Rectal smooth muscle tissue (tissue), 1 donor: ENCODE results near the gene COX20.

ENCODE experiments used
- H3K27ac ChIP-seq: one replicate; pipeline ENCODE4 v1.7.0; 2013; ENCODE audit warnings: low read depth, low read length, inconsistent platforms
- H3K27me3 ChIP-seq: one replicate; pipeline ENCODE4 v1.7.0; 2013; ENCODE audit warnings: low read length; ENCODE audit not compliant: control insufficient read depth, insufficient read depth
- H3K36me3 ChIP-seq: one replicate; pipeline ENCODE4 v1.7.0; 2013; ENCODE audit warnings: low read length; ENCODE audit not compliant: control insufficient read depth, insufficient read depth
- H3K4me1 ChIP-seq: one replicate; pipeline ENCODE4 v1.7.0; 2013; ENCODE audit warnings: low read length; ENCODE audit not compliant: control insufficient read depth, insufficient read depth
- H3K4me3 ChIP-seq: one replicate; pipeline ENCODE4 v1.7.0; 2013; ENCODE audit warnings: low read length
- H3K9ac ChIP-seq: one replicate; pipeline ENCODE4 v1.7.0; 2013; ENCODE audit warnings: low read length

The COX20 gene

DNA sequence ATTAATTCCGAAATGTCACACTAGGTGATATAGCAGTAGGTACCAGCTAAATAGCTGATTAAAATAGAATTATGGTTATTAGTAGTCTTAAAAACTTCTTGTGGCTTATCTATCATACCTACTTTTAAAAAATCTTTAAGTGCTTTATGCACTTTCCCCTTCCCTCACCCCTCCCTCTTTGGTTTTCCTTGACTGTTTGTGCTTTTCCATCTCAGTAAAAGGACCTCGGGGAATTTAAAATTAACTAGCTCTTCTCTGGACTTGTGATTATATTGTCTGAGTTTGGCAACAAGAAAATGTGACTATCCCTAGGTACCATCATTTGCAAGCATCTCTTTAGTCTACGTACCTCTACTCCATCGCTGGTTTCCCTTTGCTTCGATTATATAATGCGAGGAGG is 11.2 kb downstream of the COX20 start:
- H3K27ac ChIP-seq, result no peak overlapping the region
- H3K9ac ChIP-seq, result no peak overlapping the region
- peaks cover 18% of the 10 kb centered on the region for H3K36me3 ChIP-seq
- H3K4me3 ChIP-seq, result no peak overlapping the region
- H3K4me1 ChIP-seq, result peaks cover 3% of the 10 kb centered on the region
- H3K27me3 ChIP-seq, result no peaks in the 10 kb centered on the region

DNA sequence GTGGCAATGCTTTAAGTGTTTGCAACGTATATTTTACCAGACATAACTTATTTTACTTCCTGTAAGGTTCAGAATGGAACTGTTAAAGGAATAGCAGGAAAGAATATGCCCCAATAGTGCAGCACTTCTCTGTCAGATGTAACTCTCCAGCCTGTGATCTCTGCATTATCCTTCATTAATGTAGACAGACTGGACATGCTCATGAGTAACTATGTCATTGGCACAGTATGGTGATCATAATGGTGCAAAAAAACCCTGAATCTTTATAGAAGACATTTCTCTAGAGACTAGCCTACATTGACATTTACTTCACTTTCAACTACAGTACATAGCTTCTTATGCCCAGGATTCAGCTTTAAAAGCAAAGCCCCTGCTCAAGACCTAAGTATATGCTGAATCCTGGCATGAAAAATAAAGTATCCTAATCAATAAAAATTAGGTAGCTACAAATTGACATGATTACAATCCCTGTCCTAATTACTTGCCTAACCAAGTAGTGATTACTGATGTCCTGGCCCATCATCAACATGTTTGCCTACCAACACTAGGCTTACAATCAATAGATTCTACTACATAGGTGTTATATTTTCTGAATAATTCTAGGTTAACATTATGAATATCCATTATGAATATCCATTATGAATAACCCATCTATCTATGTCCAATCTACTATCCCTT is 13.9 kb downstream of the COX20 start:
- Histone ChIP-seq H3K36me3 (peaks cover 20% of the 10 kb centered on the region), H3K27me3 (no peaks in the 10 kb centered on the region), H3K27ac (no peak overlapping the region), H3K4me3 (no peak overlapping the region), H3K4me1 (no peaks in the 10 kb centered on the region), H3K9ac (no peak overlapping the region)

DNA sequence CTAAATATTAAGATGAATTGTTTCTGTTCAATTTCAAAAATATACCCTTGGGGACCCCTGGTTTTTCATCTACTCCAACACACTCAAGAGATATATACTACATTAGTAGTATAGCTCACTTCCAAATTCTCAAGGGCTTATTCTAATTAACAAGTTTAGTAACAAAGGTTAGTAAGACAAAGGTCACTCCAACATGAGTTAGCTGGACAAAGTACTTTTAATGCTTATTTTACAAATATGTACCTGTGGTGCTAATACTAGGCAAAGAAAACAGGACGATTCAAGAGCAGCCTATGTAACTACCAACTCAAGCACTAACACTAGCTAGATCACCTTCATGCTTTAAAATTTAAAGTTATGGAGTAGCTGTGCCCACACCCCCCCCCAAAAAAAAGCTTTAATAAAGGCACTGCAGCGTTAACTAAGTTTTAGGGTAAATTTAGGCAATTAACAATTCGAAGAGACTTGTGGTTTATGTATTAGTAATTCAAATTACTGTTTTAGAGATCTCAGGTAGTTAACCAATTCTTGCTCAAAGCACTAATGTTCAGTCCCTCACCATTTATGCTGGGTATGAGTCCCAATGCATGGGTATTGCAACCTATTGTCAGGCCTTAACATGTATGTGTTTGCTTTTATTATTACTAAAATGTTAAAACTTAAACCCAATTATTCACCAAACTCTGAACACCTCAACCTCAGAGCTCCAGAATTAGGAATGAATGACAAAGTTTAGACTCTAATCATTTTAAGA is 14.8 kb downstream of the COX20 start:
- Histone ChIP-seq H3K9ac (no peak overlapping the region), H3K4me1 (peaks cover 3% of the 10 kb centered on the region), H3K27ac (no peak overlapping the region), H3K27me3 (no peaks in the 10 kb centered on the region), H3K36me3 (peaks cover 24% of the 10 kb centered on the region), H3K4me3 (no peak overlapping the region)

DNA sequence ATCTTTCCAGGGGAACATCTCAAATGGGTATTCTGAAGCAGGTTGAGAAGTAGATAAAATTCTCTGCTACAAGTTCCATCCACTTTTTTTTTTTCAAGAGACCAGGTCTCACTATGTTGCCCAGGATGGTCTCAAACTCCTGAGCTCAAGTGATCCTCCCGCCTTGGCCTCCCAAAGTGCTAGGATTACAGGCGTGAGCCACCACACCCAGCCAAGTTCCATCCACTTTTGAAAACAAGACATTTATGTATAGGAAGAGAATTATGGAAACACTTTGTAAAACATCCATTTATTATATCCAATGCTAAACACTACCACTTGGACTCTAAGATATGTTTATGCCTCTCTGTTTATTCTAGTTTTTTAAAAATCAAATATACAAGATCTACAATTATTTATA is 15.4 kb downstream of the COX20 start:
- Histone ChIP-seq H3K4me3 (no peak overlapping the region), H3K27me3 (no peaks in the 10 kb centered on the region), H3K36me3 (peaks cover 26% of the 10 kb centered on the region), H3K4me1 (peaks cover 4% of the 10 kb centered on the region), H3K9ac (no peak overlapping the region), H3K27ac (no peak overlapping the region)

DNA sequence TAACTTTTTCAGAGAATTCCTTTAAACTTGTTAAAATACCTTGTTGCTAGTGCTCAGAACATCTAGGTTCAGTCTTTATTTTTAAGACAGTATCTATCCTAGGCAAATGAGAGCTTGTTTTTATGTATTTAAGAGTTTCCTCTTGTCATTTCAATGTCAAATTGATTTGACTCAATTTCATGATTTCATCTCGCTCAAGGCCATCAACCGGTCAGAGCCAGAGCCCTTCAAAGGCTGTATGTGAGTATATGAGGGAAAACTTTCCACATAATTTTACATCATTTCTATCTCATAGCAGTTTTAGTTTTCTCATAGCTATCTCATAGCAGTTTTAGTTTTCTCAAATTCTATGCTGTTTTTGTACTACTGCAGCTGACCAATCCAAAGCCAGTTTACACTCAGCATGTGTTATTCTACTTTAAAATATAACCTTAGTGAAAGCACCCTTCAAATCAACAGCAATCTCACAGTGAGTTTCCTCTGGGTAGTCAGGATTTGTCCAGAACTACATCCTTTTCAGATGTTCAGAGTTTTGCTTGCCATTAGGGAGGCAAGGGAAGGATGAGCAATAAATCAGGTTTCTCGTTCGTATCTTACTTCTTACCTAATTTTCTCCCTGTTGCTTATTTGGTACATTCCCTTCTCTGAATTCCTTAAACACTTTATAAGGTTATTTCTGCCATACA is 16.2 kb downstream of the COX20 start:
- Histone ChIP-seq H3K9ac (no peak overlapping the region), H3K27me3 (no peaks in the 10 kb centered on the region), H3K27ac (no peak overlapping the region), H3K4me3 (no peak overlapping the region), H3K36me3 (peaks cover 27% of the 10 kb centered on the region), H3K4me1 (peaks cover 4% of the 10 kb centered on the region)

DNA sequence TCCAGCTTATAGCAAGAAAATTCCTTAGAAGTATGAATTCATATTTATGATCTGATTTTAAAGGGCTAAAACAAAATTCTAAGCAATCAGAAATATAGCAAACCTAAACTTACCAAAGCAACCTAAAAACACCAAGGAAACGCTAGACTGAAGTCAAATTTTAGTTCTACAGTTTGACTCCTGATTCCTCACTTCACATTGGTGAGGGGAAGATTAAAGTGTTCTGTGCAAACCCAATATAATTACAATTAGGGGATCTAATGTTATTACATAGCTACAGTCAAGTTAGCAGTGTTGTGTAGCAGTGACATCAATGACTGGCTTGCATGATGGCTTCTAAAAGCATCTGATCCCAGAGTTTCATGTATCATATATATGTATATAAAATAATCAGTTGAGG is 17.2 kb downstream of the COX20 start:
- Histone ChIP-seq H3K4me1 (peaks cover 4% of the 10 kb centered on the region), H3K36me3 (peaks cover 37% of the 10 kb centered on the region), H3K9ac (no peak overlapping the region), H3K27me3 (no peaks in the 10 kb centered on the region), H3K4me3 (no peak overlapping the region), H3K27ac (no peak overlapping the region)

DNA sequence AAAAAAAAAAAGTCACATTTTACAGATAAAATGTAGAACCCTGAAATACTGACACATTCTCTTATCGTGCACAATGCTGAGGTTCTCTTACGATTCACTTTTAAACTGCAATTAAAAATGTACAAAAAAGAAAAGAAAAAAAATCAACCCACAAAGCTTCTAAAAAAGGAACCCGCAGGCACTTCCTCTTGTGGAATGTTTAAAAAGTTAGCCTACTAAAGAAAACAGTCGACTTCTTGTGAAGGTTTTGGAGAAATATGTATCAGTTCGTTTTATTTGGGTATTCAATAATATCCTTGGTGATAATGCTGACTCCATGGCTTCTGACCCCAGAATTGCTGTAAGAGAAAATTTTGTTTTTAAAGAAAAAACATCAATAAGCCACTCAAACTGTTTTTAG is 18.7 kb downstream of the COX20 start:
- Histone ChIP-seq H3K4me1 (peaks cover 6% of the 10 kb centered on the region), H3K27ac (no peak overlapping the region), H3K9ac (no peak overlapping the region), H3K27me3 (no peaks in the 10 kb centered on the region), H3K36me3 (peaks cover 46% of the 10 kb centered on the region), H3K4me3 (no peak overlapping the region)

DNA sequence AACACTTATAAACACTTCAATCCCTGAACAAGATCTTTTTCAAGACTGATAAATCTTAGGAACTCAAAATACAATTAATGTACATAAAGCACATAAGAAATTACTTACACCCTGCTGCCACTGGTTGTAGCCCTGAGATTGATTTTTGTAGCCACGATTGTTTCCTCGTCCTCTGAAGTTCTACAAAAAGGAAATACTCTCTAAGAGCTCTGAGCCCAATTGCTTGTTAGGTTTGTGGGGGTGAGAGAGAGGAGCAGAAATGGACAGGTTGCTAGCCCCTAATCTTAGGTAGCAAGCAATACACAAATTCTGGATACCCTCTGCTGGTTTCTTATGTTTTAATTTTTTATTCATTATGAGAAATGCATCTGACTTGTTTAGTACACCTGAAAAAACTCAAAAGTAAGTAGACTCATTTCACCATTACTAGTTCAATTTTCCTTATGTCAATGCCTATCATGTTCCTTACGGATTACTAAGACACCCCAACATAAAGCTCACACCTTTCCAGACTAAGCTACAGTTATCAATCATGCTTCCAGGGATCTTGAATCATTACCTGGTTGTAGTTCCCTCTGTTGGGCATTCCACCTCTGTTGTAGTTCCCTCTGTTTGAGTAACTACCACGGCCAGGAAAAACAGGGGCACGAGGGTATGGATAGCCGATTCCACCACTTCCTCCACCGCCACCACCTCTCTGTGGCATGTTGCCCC is 19.6 kb downstream of the COX20 start:
- Histone ChIP-seq H3K4me1 (peaks cover 9% of the 10 kb centered on the region), H3K4me3 (no peak overlapping the region), H3K27me3 (no peaks in the 10 kb centered on the region), H3K36me3 (peaks cover 52% of the 10 kb centered on the region), H3K27ac (no peak overlapping the region), H3K9ac (no peak overlapping the region)

DNA sequence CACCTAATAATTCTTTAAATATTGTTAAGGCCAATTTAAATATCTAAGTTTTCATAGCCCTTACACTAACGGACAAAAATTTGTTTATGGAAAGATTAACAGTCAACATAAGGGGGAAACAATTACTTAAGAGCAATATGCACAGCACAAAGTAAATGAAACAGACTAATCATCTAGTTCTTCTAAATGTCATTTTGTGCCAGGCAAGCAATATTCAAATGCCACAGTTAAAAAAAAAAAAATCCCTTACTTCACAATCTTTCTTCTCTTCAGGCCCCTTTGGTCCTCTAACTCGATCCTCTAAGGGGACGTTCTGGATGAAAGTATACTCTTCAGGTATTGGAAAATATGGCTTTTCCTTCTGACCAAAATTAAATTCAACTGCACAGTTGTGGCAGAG is 22.3 kb downstream of the COX20 start:
- Histone ChIP-seq H3K4me3 (no peak overlapping the region), H3K36me3 (peaks cover 52% of the 10 kb centered on the region), H3K4me1 (peaks cover 23% of the 10 kb centered on the region), H3K27me3 (no peaks in the 10 kb centered on the region), H3K27ac (no peak overlapping the region), H3K9ac (no peak overlapping the region)

DNA sequence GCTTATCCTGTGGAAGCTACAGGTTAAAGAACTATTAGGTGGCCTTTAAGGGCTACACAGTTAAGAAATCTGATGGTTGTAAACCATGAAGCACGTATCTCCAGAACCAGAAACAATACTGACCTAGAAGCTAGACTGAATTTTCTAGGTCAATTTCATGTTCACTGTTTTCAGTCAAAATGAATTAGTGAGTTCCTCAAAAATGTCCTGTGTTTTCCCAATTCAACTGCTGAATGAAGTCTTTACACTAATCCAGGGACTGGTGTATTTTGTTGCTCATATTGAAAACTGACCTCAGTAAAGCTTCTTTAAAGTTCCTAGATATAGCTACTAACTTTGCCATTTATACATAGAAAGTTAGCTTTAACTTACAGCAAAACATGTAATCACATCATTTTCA is 22.9 kb downstream of the COX20 start:
- H3K27me3 ChIP-seq, result no peaks in the 10 kb centered on the region
- H3K4me3 ChIP-seq, result no peak overlapping the region
- no peak overlapping the region for H3K9ac ChIP-seq
- H3K4me1 ChIP-seq, result peaks cover 23% of the 10 kb centered on the region
- no peak overlapping the region for H3K27ac ChIP-seq
- H3K36me3 ChIP-seq, result peaks cover 50% of the 10 kb centered on the region

DNA sequence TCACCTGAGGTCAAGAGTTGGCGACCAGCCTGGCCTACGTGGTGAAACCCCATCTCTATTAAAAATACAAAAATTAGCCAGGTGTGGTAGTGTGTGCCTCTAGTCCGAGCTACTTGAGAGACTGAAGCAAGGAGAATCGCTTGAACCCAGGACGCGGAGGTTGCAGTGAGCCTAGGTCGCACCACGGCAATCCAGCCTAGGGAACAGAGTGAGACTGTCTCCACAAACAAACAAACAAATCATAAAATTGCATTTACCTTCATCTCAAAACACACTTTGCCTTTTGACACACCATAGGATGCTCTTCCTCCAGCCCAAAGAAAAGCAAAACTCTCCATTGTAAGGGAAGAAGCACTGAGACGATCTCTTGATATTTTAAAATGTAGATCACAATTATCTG is 24.6 kb downstream of the COX20 start:
- Histone ChIP-seq H3K27me3 (no peaks in the 10 kb centered on the region), H3K36me3 (peaks cover 47% of the 10 kb centered on the region), H3K9ac (no peak overlapping the region), H3K4me1 (peaks cover 22% of the 10 kb centered on the region), H3K4me3 (no peak overlapping the region), H3K27ac (no peak overlapping the region)

DNA sequence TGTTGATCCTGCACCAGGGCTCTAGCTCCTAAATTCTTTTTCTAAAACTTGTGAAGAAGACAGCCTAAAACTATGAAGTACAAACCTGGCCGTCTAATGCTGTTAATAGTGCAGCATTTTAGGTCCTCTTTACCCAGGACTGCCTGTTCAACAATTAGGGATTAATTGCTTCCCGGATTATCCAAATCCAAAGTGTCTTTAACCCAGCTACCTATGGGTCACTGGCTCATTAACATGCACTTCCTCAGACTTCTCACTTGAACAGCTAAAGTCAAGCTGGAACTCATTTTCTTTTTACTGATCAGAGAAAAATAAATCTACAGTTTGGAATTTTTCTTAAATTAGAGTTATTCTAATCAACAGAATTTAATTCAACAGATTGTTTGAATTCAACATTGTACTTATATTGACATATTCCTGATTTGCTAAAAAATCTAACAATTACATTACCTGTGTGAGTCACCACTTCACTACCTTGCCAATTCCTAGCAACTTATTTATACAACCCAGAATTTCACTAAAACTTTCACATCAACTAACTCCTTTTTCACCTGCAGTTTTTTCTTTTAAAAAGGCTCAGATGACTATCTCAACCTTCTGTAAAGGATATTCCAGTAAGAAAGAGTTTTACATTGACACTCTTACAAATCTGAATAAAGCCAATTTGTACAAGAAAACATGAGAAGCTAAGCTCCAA is 25.6 kb downstream of the COX20 start:
- peak overlapping the region; percentile 89 for H3K4me3 ChIP-seq
- H3K36me3 ChIP-seq, result peaks cover 38% of the 10 kb centered on the region
- peaks cover 22% of the 10 kb centered on the region for H3K4me1 ChIP-seq
- no peak overlapping the region for H3K27ac ChIP-seq
- H3K9ac ChIP-seq, result peak overlapping the region; percentile 29
- no peaks in the 10 kb centered on the region for H3K27me3 ChIP-seq
